HL-60/S4 treated with phorbol 12-myristate 13-acetate at 8.2 ng/mL for 4 days and 3 days (cell line): ENCODE results near the gene ATG5.

ENCODE experiments used
- in situ Hi-C: fragments of 300-500 bp; cut with MboI; formaldehyde crosslinking; loops from 2 replicates; pipeline ENCODE4 v1.15.0; 2022; ENCODE audit warnings: low sequenced_read_pairs

The ATG5 gene

GRCh38 chr6:106325336-106326178 lies at the start of gene ATG5:
ATG5 (minus strand) TSS chr6:106325760; CDS start chr6:106316208, 9,552 bp downstream.
- in situ Hi-C loops, result loop anchor here (25.0 kb wide), 1 partner anchor 662 kb away; no protein-coding TSS in a partner anchor

- in situ Hi-C loops, result no loop called here
Measured at GRCh38 chr6:106373502-106374239, 48.1 kb upstream of the ATG5 start.

GRCh38 chr6:106372838-106373501 lies 47.4 kb upstream of the ATG5 start:
- in situ Hi-C loops, result no loop called here

GRCh38 chr6:106370639-106371038 lies 45.1 kb upstream of the ATG5 start:
- in situ Hi-C loops, result no loop called here

GRCh38 chr6:106369739-106370138 lies 44.2 kb upstream of the ATG5 start:
- in situ Hi-C loops, result no loop called here

- in situ Hi-C loops, result no loop called here
Measured at GRCh38 chr6:106363401-106364138, 38.0 kb upstream of the ATG5 start.

GRCh38 chr6:106360989-106361430 lies 35.5 kb upstream of the ATG5 start:
- in situ Hi-C loops, result no loop called here

- in situ Hi-C loops, result no loop called here
Measured at GRCh38 chr6:106360410-106360988, 34.9 kb upstream of the ATG5 start, which contains the start of gene CRYBG1. CRYBG1 (plus strand) TSS chr6:106360717; CDS start chr6:106360909, 192 bp downstream.

GRCh38 chr6:106359959-106360409 lies 34.4 kb upstream of the ATG5 start:
- in situ Hi-C loops, result no loop called here

- in situ Hi-C loops, result no loop called here
Measured at GRCh38 chr6:106356378-106356777, 30.8 kb upstream of the ATG5 start.

- in situ Hi-C loops, result loop anchor here (25.0 kb wide), 1 partner anchor 640 kb away; no protein-coding TSS in a partner anchor
Measured at GRCh38 chr6:106347219-106347618, 21.7 kb upstream of the ATG5 start.

- in situ Hi-C loops, result loop anchor here (25.0 kb wide), 1 partner anchor 648 kb away; no protein-coding TSS in a partner anchor
Measured at GRCh38 chr6:106339334-106340029, 13.9 kb upstream of the ATG5 start.

- in situ Hi-C loops, result loop anchor here (25.0 kb wide), 1 partner anchor 652 kb away; no protein-coding TSS in a partner anchor
Measured at GRCh38 chr6:106334646-106335448, 9.3 kb upstream of the ATG5 start.

- in situ Hi-C loops, result loop anchor here (25.0 kb wide), 1 partner anchor 662 kb away; no protein-coding TSS in a partner anchor
Measured at GRCh38 chr6:106324726-106325335, 729 bp downstream of the ATG5 start.

GRCh38 chr6:106321940-106322339 lies 3.6 kb downstream of the ATG5 start:
- in situ Hi-C loops, result no loop called here

- in situ Hi-C loops, result no loop called here
Measured at GRCh38 chr6:106318851-106319250, 6.7 kb downstream of the ATG5 start.

GRCh38 chr6:106318061-106318460 lies 7.5 kb downstream of the ATG5 start:
- in situ Hi-C loops, result no loop called here

- in situ Hi-C loops, result no loop called here
Measured at GRCh38 chr6:106316375-106316766, 9.2 kb downstream of the ATG5 start.
